HG03442 (cell line): Measurements from ENCODE around the gene SOCS7.

ENCODE experiments used
- ATAC-seq: cut with Tn5 transposase; IDR thresholded peaks from one replicate; pipeline ENCODE4 v1.9.1; 2021; ENCODE audit warnings: mild to moderate bottlenecking, moderate library complexity; ENCODE audit not compliant: unreplicated experiment

The SOCS7 gene

GRCh38 chr17:38418062-38418692, 66.5 kb downstream of the SOCS7 start:
- no peak for ATAC-seq

GRCh38 chr17:38418693-38419507, 67.3 kb downstream of the SOCS7 start:
- ATAC-seq: no peak

GRCh38 chr17:38419508-38419981, 67.9 kb downstream of the SOCS7 start:
- no peak for ATAC-seq

GRCh38 chr17:38420518-38420917, 68.9 kb downstream of the SOCS7 start:
- ATAC-seq: no peak

GRCh38 chr17:38421171-38421841, 69.7 kb downstream of the SOCS7 start:
- no peak for ATAC-seq

- ATAC-seq: no peak
Measured at GRCh38 chr17:38421871-38422827, 70.5 kb downstream of the SOCS7 start.

GRCh38 chr17:38424297-38424972, 72.8 kb downstream of the SOCS7 start:
- no peak for ATAC-seq

GRCh38 chr17:38425031-38425430, 73.4 kb downstream of the SOCS7 start:
- no peak for ATAC-seq

GRCh38 chr17:38425744-38426143, 74.1 kb downstream of the SOCS7 start:
- no peak for ATAC-seq

- no peak for ATAC-seq
Measured at GRCh38 chr17:38426441-38426840, 74.8 kb downstream of the SOCS7 start.

- no peak for ATAC-seq
Measured at GRCh38 chr17:38427160-38427949, 75.7 kb downstream of the SOCS7 start.

GRCh38 chr17:38428112-38428642, 76.5 kb downstream of the SOCS7 start, which contains the start of gene ARHGAP23:
TSS of gene ARHGAP23 (plus strand) at chr17:38428464. CDS start at chr17:38428486, 22 bp downstream.
- no peak for ATAC-seq

- ATAC-seq: no peak
Measured at GRCh38 chr17:38428643-38429371, 77.2 kb downstream of the SOCS7 start.

- ATAC-seq: no peak
Measured at GRCh38 chr17:38429476-38430100, 77.9 kb downstream of the SOCS7 start.

GRCh38 chr17:38430316-38430715, 78.7 kb downstream of the SOCS7 start:
- no peak for ATAC-seq

GRCh38 chr17:38430822-38431221, 79.2 kb downstream of the SOCS7 start:
- ATAC-seq: no peak

- no peak for ATAC-seq
Measured at GRCh38 chr17:38431346-38432145, 79.9 kb downstream of the SOCS7 start.
